UCSD-AML1 (cell line): ENCODE results near the gene MKKS.
"Not testable (repeated sequence)": the region's sequence is repeated elsewhere in the genome, so short reads cannot be mapped to it uniquely, and the experiment has no call there.

ENCODE experiments used
- DNase-seq: peaks from one replicate; lab custom pipeline; 2025; ENCODE audit not compliant: unreplicated experiment; lab: John Stamatoyannopoulos, UW

MKKS gene

GRCh38 chr20:10415013-10415650, 18.9 kb downstream of the MKKS start:
- no peak for DNase-seq

- no peak for DNase-seq
Observed at GRCh38 chr20:10412591-10413408, 21.2 kb downstream of the MKKS start.

GRCh38 chr20:10411673-10412072, 22.3 kb downstream of the MKKS start:
- DNase-seq = no peak

- DNase-seq = no peak
Observed at GRCh38 chr20:10408108-10408813, 25.8 kb downstream of the MKKS start.

- no peak for DNase-seq
Observed at GRCh38 chr20:10404959-10405530, 29.0 kb downstream of the MKKS start.

GRCh38 chr20:10404023-10404628, 29.9 kb downstream of the MKKS start:
- no peak for DNase-seq

GRCh38 chr20:10402938-10403608, 30.9 kb downstream of the MKKS start:
- no peak for DNase-seq

- DNase-seq = no peak
Observed at GRCh38 chr20:10398834-10399369, 35.1 kb downstream of the MKKS start.

GRCh38 chr20:10394752-10395151, 39.3 kb downstream of the MKKS start:
- DNase-seq = not testable (repeated sequence)

- no peak for DNase-seq
Observed at GRCh38 chr20:10390709-10391108, 43.3 kb downstream of the MKKS start.

- no peak for DNase-seq
Observed at GRCh38 chr20:10388597-10388996, 45.4 kb downstream of the MKKS start.

- DNase-seq = no peak
Observed at GRCh38 chr20:10387686-10388085, 46.3 kb downstream of the MKKS start.

GRCh38 chr20:10385850-10386544, 48.0 kb downstream of the MKKS start:
- DNase-seq = no peak

- no peak for DNase-seq
Observed at GRCh38 chr20:10381477-10381876, 52.5 kb downstream of the MKKS start.

GRCh38 chr20:10379761-10380160, 54.3 kb downstream of the MKKS start:
- no peak for DNase-seq

GRCh38 chr20:10376270-10377075, 57.5 kb downstream of the MKKS start:
- no peak for DNase-seq

- no peak for DNase-seq
Observed at GRCh38 chr20:10375191-10375590, 58.8 kb downstream of the MKKS start.

- no peak for DNase-seq
Observed at GRCh38 chr20:10374036-10374435, 60.0 kb downstream of the MKKS start.

GRCh38 chr20:10371467-10371866, 62.6 kb downstream of the MKKS start:
- DNase-seq = no peak
